Natural killer cell treated with Interleukin-12 subunit alpha and Interleukin-12 subunit beta and Interleukin-15 and Interleukin-18, amount 100 ng/mL, for 72 hours (primary cell): ENCODE results near the gene PRMT1. TPM values are rescaled to one million over a fixed set of nuclear protein-coding genes. Genes with fewer than 3 reads are reported as not detected.
"Not testable (repeated sequence)": the region's sequence is repeated elsewhere in the genome, so short reads cannot be mapped to it uniquely, and the experiment has no call there.

Source experiments
- ATAC-seq, 2 donors: fragments of 150-1000 bp; cut with Tn5 transposase in 1 of 2; sonication (Bioruptor Pico), chemical (Tn5 transposase) in 1 of 2; 2 replicates each; pipeline ENCODE4 v1.10.0; 2021
- DNase-seq: peaks from one replicate; pipeline ENCODE4 v3.0.0; 2022; ENCODE audit warnings: low spot score
- H3K27ac Mint-ChIP-seq, 2 donors: 1 replicate in 1 of 2; 2 replicates in 1 of 2; pipeline ENCODE4 v1.8.0; 2022; ENCODE audit warnings: mixed read lengths in 2 of 2, mild to moderate bottlenecking in 1 of 2, moderate library complexity in 1 of 2
- H3K27me3 Mint-ChIP-seq, 2 donors: 1 replicate in 1 of 2; 2 replicates in 1 of 2; pipeline ENCODE4 v1.8.0; 2022; ENCODE audit warnings: mixed read lengths in 2 of 2
- H3K36me3 Mint-ChIP-seq: one replicate; pipeline ENCODE4 v1.8.0; 2022; ENCODE audit warnings: mixed read lengths
- H3K4me1 Mint-ChIP-seq, 2 donors: 1 replicate in 1 of 2; 2 replicates in 1 of 2; pipeline ENCODE4 v1.8.0; 2022; ENCODE audit warnings: low read depth in 2 of 2, mixed read lengths in 2 of 2, mild to moderate bottlenecking in 1 of 2
- H3K4me3 Mint-ChIP-seq: one replicate; pipeline ENCODE4 v1.8.0; 2022; ENCODE audit warnings: mixed read lengths
- H3K9me3 Mint-ChIP-seq: 2 replicates; pipeline ENCODE4 v1.8.0; 2022; ENCODE audit warnings: mixed read lengths
- total RNA-seq, 2 donors: library from RNA; stranded (reverse); gene quantifications; one replicate each; pipeline ENCODE4 v1.2.3, GENCODE V29; 2022

PRMT1 gene
- total RNA-seq: 100 to 1,000 TPM; 268 to 457 TPM

DNA sequence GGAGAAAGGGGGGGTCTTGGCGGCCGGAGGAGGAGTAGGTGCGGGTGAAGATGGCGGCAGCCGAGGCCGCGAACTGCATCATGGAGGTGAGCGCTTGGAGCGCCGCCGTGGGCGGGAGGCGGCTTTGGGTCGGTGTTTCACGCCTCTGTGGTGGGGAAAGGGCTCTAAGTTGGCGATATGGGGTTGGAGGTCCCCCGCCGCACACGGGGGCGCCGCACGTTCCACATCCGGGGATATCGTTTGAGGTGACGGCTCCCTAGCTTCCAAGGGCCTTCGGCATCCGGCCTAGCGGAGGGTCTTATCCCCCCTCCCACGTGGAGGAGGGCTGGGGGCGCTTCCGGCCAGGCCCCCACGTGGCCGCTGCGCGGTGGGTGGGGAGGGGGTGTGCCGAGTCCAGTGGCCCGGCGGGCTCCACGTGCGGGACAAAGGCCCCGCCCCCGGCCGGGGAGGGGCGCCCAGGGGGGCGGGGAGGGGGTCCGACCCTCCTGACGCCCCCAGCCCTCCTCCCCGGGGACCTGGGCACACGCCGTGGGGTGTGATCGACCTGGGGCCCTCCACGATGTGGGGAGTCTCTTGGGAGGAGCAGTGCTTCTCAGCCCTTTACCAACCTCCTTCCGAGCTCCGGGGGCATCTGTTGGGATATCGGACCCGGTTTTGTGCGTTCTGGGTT is at the start of gene PRMT1:
TSS of gene PRMT1 (plus strand) at position 41 of the 670 bp plus-strand sequence. CDS start at position 51, 10 bp downstream.
- DNase-seq: peak; percentile 72
- ATAC-seq: peak; percentile 1 to 17
- H3K4me3 Mint-ChIP-seq: peak within 1 kb of the TSS; percentile 94

DNA sequence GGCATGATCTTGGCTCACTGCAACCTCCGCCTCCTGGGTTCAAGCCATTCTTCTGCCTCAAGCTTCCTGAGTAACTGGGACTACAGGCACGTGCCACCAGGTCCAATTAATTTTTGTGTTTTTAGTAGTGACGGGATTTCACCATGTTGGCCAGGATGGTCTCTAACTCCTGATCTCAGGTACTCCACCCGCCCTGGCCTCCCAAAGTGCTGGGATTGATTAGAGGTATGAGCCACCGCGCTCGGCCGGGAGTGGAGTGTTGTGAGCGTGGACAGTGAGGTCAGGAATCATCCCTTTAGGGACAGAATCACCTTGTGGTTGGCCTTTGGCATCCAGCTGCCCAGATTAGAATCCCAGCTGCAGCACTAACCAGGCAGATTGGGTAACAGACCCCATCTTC is 47.4 kb upstream of the PRMT1 start:
- no peak overlapping the region for H3K4me3 Mint-ChIP-seq
- no peak for ATAC-seq
- H3K36me3 Mint-ChIP-seq: no peaks in the 10 kb centered on the region
- H3K27ac Mint-ChIP-seq: no peak overlapping the region
- no peaks in the 10 kb centered on the region for H3K9me3 Mint-ChIP-seq
- no peaks in the 10 kb centered on the region for H3K27me3 Mint-ChIP-seq
- H3K4me1 Mint-ChIP-seq: no peaks in the 10 kb centered on the region
- no peak for DNase-seq

More for the DNA sequence above, at the start of gene PRMT1:
- Mint-ChIP-seq H3K36me3 (no peaks in the 10 kb centered on the region), H3K27me3 (no peaks in the 10 kb centered on the region), H3K27ac (peak within 1 kb of the TSS; percentile 97 to 98), H3K9me3 (no peaks in the 10 kb centered on the region), H3K4me1 (peaks cover 35 to 40% of the 10 kb centered on the region in 2 donors)

DNA sequence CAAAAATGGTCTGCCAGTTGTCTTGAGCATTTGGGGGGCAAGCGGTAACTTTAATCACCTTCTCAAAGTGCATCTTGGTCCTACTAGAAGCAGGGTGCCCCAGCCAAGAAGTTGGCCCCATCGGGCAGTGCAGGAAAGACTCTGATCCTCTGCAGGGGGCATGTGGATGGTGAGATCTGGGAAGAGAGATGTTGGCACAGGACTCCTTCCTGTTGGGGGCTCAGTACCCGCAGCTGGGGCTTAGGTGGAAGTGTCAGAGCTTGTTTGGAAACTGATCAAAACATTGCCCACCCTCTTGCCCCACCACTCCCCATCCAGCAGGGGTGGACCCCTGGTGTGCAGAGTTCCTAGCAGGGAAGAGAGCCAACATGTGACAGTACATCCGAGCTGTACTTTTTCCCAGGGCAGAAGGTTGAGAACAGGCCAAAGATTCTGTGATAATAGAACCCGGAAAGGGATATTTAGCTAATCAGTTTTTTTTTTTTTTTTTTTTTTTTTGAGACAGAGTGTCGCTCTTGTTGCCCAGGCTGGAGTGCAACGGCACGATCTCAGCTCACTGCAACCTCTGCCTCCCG is 46.0 kb upstream of the PRMT1 start:
- Mint-ChIP-seq H3K4me3 (no peak overlapping the region), H3K9me3 (no peaks in the 10 kb centered on the region), H3K27ac (no peak overlapping the region), H3K4me1 (no peaks in the 10 kb centered on the region), H3K27me3 (no peaks in the 10 kb centered on the region), H3K36me3 (no peaks in the 10 kb centered on the region)
- DNase-seq (no peak), ATAC-seq (no peak)

DNA sequence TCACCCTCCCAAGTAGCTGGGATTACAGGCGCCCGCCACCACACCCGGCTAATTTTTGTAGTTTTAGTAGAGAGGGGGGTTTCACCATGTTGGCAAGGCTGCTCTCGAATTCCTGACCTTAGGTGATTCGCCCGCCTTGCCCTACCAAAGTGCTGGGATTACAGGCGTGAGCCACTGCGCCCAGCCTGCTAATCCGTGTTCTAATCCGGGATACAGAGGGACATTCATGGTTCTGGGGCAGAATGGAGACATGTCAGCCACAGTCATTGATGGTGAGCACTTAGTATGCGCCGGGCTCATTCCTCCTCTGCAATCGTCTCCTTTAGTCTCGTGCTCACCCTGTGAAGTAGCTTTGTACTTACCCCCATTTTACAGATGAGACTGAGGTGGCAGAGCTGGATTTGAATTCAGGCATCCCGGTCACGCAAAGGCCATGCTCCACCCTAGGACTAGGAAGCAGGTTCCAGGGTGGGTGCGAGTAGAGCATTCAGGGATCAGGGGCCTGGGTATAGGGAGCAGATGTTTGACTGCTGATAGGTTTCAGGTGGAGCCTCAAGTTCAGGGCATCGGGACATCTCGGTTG is 45.4 kb upstream of the PRMT1 start:
- H3K36me3 Mint-ChIP-seq: no peaks in the 10 kb centered on the region
- H3K4me1 Mint-ChIP-seq: no peaks in the 10 kb centered on the region
- no peak overlapping the region for H3K4me3 Mint-ChIP-seq
- no peak overlapping the region for H3K27ac Mint-ChIP-seq
- no peak for DNase-seq
- no peaks in the 10 kb centered on the region for H3K27me3 Mint-ChIP-seq
- no peak for ATAC-seq
- H3K9me3 Mint-ChIP-seq: no peaks in the 10 kb centered on the region

DNA sequence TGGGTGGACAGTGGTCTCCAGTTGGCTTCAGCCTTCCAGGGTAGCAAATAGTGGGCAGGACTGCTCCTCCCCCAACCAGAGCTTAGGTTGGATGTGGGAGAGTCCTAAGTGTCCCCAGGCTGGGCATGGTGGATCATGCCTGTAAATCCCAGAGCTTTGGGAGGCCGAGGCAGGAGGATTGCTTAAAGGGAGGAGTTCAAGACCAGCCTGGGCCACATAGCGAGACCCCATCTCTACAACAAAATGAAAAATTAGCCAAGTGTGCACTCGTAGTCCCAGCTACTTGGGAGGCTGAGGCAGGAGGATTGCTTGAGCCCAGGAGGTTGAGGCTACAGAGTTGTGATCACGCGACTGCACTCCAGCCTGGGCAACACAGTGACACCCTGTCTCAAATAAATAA is 44.5 kb upstream of the PRMT1 start:
- Mint-ChIP-seq H3K4me1 (peaks cover 1 to 2% of the 10 kb centered on the region in 2 donors), H3K27me3 (no peaks in the 10 kb centered on the region), H3K36me3 (no peaks in the 10 kb centered on the region), H3K4me3 (no peak overlapping the region), H3K9me3 (no peaks in the 10 kb centered on the region), H3K27ac (no peak overlapping the region)
- ATAC-seq (no peak), DNase-seq (no peak)

DNA sequence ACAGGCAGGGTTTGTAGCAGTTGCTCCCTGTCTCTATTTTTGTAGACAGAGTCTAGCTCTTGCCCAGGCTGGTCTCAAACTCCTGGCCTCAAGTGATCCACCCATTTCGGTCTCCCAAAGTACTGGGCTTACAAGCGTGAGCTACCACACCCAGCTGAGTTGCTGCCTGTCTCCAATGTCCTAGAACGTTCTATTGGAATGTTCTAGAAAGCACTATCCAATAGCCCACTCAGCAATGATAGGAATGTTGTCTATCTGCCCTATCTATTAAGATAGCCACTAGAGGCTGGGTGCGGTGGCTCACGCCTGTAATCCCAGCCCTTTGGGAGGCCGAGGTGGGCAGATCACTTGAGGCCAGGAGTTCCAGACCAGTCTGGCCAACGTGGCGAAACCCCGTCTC is 43.8 kb upstream of the PRMT1 start:
- H3K27me3 Mint-ChIP-seq, H3K36me3 Mint-ChIP-seq, H3K4me3 Mint-ChIP-seq, ATAC-seq, H3K9me3 Mint-ChIP-seq, H3K4me1 Mint-ChIP-seq, DNase-seq, H3K27ac Mint-ChIP-seq: not testable (repeated sequence)

DNA sequence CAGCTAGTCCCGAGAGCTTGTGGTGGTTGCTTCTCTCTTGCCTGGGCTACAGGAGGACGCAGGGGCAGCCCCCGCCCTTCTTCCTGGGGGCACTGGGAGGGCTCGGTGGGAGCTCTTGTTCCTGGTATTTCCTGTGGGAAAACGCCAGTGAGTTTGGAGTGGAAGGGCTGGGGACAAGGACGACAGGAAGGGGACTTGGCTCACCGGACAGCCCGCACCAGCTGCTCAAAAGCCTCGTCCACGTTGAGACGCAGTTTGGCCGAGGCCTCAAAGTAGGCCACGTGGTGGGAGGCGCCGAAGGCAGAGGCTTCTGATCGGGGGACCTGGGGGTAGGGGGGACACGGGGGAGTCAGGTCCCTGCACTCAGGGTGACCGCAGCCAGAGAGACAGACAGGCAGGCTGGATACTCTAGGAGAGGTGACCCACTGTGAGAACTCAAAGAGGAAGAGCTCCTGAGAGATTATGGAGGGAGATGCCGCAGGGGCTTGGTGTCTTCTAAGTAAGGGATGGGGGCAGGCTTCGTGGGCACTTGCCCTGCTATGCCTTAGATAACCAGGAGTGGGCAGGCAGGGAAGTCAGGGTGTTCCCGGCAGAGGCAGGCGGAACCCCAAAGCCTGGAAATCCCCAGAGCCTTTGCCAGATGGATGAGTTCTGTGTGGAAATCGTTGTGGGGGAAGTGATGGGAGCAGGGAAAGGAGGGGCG is 41.4 kb upstream of the PRMT1 start:
- Mint-ChIP-seq H3K4me1 (peaks cover 20 to 22% of the 10 kb centered on the region in 2 donors), H3K9me3 (no peaks in the 10 kb centered on the region), H3K27me3 (peaks cover 0 to 4% of the 10 kb centered on the region in 2 donors), H3K36me3 (no peaks in the 10 kb centered on the region), H3K4me3 (no peak overlapping the region), H3K27ac (peak overlapping the region in 1 of 2 donors; percentile 51)
- ATAC-seq (no peak), DNase-seq (no peak)

DNA sequence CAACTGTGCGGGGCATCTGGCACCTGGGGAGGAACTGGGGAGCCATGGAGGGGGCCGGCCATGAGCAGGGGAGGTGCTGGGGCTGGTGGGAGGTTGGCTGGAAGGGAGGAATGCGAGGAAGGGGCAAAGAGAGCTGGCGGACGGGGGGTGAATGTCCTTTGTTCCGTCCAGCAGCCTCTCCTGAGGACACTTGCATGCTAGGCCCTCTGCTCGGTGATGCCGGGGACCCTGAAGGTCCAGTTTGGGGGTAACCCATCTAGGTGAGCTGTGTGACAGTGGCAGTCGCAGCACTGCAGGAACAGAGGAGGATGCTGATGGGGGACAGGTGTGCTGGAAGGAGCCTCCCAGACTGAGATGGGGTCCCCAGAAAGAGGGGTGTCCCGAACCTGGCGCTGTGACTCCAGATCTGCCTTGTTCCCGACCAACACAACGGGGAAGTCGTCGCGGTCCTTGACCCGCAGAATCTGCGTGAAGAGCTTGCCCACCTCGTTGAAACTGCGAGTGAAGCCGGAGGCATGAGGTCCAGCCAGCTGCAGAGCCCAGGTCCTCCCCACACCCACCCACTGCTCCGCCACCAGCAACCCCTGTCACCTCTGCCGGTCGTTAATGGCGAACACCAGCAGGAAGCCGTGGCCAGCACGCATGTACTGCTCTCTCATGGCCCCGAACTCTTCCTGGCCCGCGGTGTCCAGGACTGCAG is 40.7 kb upstream of the PRMT1 start:
- Mint-ChIP-seq H3K4me1 (peaks cover 24 to 27% of the 10 kb centered on the region in 2 donors), H3K4me3 (no peak overlapping the region), H3K27ac (no peak overlapping the region), H3K36me3 (no peaks in the 10 kb centered on the region), H3K9me3 (no peaks in the 10 kb centered on the region), H3K27me3 (peaks cover 0 to 4% of the 10 kb centered on the region in 2 donors)
- no peak for DNase-seq
- no peak for ATAC-seq

DNA sequence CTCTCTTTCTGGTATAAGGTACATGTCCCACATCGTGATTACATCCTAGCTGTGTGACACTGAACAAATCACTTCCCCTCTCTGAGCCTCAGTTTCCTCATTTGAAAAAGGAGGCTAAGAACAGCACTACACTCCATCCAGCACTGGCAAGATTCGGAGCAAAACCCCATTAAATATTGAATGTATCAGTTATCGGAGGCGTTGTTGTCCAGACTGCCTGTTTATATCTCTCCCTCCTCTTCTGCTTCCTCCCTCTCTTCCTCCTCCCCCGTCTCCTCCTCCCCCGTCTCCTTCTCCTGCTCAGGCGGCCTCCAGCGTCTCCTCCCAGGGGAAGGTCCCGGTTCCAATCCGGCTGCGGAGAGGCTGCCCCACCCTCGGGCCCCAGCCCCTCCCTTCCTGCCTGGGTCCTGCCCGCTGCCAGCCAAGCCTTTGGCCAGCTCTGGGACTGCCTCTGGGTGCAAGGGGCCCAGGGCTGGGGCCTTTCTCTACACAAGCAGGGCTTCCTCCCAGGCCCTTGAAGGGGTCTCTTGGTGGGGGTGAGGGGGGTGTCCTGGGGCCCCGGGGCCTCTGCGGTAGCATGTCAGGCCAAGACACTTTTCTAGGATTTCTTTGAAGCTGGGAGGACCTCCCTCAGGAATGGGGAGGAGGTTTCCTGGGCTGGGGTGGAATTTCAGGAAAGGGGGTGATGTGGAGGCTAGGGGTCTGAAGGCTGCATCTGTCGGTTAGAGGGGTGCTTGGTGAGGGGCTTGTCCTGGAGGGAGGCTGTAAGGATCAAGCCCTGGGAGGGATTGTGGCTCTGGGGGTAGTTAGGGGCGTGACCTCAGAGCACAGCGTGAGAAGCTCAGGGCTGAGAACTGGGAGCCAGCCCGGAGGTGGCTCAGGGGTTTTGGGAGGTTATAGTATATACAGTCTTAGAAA is 39.0 kb upstream of the PRMT1 start:
- H3K4me3 Mint-ChIP-seq: peak overlapping the region; percentile 99
- ATAC-seq: no peak
- no peak for DNase-seq

DNA sequence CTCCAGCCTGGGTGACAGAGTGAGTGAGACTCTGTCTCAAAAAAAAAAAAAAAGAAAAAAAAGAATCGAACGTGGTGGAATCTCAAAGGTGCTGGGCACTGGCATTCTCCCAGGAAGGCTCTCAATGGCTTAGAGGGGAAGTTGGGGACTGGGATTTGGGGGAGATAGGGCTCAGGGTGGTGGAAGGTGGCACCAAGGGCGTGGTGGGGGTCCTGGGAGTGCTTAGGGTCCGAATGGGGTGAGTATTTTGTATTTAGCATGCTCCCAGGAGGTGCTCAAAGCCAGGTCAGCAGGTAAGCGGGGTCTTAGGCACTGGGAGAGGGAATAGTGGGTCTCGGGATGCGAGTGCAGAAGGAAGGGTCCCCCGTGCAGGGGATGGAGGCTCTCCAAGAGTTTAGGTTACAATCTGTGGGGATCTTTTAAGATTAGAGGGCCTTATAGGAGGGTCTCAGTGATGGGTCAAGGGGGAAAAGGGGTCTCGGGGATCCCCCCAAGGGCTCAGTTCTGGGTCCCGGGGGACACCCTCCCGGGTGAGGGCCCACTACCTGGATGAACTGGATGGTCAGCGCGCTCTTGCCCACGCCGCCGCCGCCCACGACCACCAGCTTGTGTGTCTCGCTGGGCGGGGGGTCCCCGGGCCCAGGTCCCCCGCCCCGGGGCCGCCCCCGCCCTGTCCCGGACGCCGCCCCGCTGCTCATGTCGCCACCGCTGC is 37.5 kb upstream of the PRMT1 start:
- Mint-ChIP-seq H3K27me3 (peaks cover 0 to 4% of the 10 kb centered on the region in 2 donors), H3K4me1 (peaks cover 46 to 55% of the 10 kb centered on the region in 2 donors), H3K27ac (peak overlapping the region; percentile 99)

More for the DNA sequence above, 39.0 kb upstream of the PRMT1 start:
- peaks cover 0 to 4% of the 10 kb centered on the region in 2 donors for H3K27me3 Mint-ChIP-seq
- H3K4me1 Mint-ChIP-seq: peaks cover 34 to 40% of the 10 kb centered on the region in 2 donors
- peak overlapping the region; percentile 36 to 99 for H3K27ac Mint-ChIP-seq
- no peaks in the 10 kb centered on the region for H3K9me3 Mint-ChIP-seq
- no peaks in the 10 kb centered on the region for H3K36me3 Mint-ChIP-seq

DNA sequence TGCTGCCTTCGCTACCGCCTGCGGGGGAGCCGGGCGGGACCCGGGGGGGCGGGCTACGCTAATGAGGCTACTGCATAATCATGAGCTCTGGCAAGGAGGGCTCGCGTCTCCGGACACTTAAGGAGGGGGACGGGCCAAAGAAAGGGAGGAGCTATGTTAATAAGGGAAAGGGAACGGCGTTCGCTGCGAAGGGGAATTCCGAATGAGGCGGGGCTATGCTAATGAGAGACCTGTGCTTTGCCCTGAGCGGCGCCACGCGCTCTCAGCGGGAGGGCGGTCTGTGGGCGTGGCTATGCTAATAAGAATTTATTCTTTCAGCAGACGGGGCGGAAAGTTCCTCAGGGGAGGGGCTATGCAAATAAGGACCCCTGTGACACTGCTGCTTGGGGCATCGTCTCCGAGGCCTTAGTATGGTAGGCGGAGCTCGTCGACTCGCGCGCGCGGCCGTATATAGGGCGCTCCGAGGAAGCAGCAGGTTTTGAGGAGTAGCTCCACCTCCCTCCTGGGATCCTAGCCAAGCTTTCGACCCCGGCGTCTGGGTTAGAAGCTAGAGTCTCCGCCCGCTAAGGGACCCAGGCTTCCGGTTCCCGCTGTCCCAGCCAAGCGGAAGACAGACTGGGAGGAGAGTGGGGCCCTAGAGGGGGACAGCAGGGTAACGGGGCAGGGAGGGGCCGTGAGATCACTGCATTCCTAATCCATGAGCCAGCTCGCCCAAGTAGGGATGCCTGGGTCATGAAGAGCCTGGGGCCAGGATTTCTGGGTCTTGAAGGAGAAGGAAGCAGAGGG is 36.8 kb upstream of the PRMT1 start, which contains the start of gene RRAS:
TSS of gene RRAS (minus strand) at position 31 of the 786 bp plus-strand sequence. CDS start 45 bp downstream, outside the sequence.
- H3K4me1 Mint-ChIP-seq: peaks cover 48 to 57% of the 10 kb centered on the region in 2 donors
- H3K9me3 Mint-ChIP-seq: no peaks in the 10 kb centered on the region
- ATAC-seq (peak; percentile 85 to 87), DNase-seq (peak; percentile 100)
- H3K4me3 Mint-ChIP-seq: peak within 1 kb of the TSS; percentile 99
- no peaks in the 10 kb centered on the region for H3K36me3 Mint-ChIP-seq
- H3K27ac Mint-ChIP-seq: peak within 1 kb of the TSS; percentile 99
- peaks cover 0 to 4% of the 10 kb centered on the region in 2 donors for H3K27me3 Mint-ChIP-seq

More for the DNA sequence above, 37.5 kb upstream of the PRMT1 start:
- DNase-seq (no peak), ATAC-seq (no peak)
- peak overlapping the region; percentile 99 for H3K4me3 Mint-ChIP-seq
- H3K9me3 Mint-ChIP-seq: no peaks in the 10 kb centered on the region
- H3K36me3 Mint-ChIP-seq: no peaks in the 10 kb centered on the region
